Natural killer cell (primary cell): ENCODE measurements around the gene CCDC12. TPM values are rescaled to one million over a fixed set of nuclear protein-coding genes. Genes with fewer than 3 reads are reported as not detected.
A peak's percentile ranks its signal among the peaks of the same experiment; 100 is the strongest.

ENCODE experiments used
- ATAC-seq, 3 donors: fragments of 150-1000 bp in 2 of 3; fragments of 200-7000 bp in 1 of 3; cut with Tn5 transposase; 1 replicate in 1 of 3; 2 replicates in 2 of 3; pipeline ENCODE4 v1.10.0; 2021; ENCODE audit warnings: mild to moderate bottlenecking in 2 of 3, moderate library complexity in 2 of 3
- DNase-seq, 2 donors: peaks; one replicate each; pipeline versions ENCODE4 v3.0.0 to v3.0.0-alpha.2; 2013 to 2021; ENCODE audit warnings: mixed read lengths in 1 of 2
- H3K27ac ChIP-seq: one replicate; pipeline ENCODE4 v1.5.1; 2013; ENCODE audit warnings: mild to moderate bottlenecking, low read length
- H3K27me3 ChIP-seq: one replicate; pipeline ENCODE4 v1.6.1; 2013; ENCODE audit warnings: low read length; ENCODE audit not compliant: control insufficient read depth, insufficient read depth
- H3K36me3 ChIP-seq: one replicate; pipeline ENCODE4 v1.6.1; 2013; ENCODE audit warnings: low read length; ENCODE audit not compliant: control insufficient read depth, insufficient read depth
- H3K4me1 ChIP-seq: one replicate; pipeline ENCODE4 v1.6.1; 2013; ENCODE audit warnings: low read length; ENCODE audit not compliant: control insufficient read depth, insufficient read depth
- H3K4me3 ChIP-seq: one replicate; pipeline ENCODE4 v1.5.1; 2013; ENCODE audit warnings: low read length
- H3K9me3 ChIP-seq: one replicate; pipeline ENCODE4 v1.6.1; 2013; ENCODE audit warnings: low read length; ENCODE audit not compliant: control insufficient read depth, insufficient read depth
- H3K27ac Mint-ChIP-seq, 2 donors: one replicate each; pipeline ENCODE4 v1.8.0; 2022; ENCODE audit warnings: mild to moderate bottlenecking in 2 of 2, mixed read lengths in 2 of 2, moderate library complexity in 1 of 2
- H3K27me3 Mint-ChIP-seq, 2 donors: one replicate each; pipeline ENCODE4 v1.8.0; 2022; ENCODE audit warnings: low read depth in 2 of 2, mixed read lengths in 2 of 2
- H3K36me3 Mint-ChIP-seq: one replicate; pipeline ENCODE4 v1.8.0; 2022; ENCODE audit warnings: mixed read lengths
- H3K4me1 Mint-ChIP-seq, 2 donors: one replicate each; pipeline ENCODE4 v1.8.0; 2022; ENCODE audit warnings: mixed read lengths in 2 of 2
- H3K4me3 Mint-ChIP-seq: one replicate; pipeline ENCODE4 v1.8.0; 2022; ENCODE audit warnings: mild to moderate bottlenecking, moderate library complexity, mixed read lengths
- H3K9me3 Mint-ChIP-seq, 2 donors: one replicate each; pipeline ENCODE4 v1.8.0; 2022; ENCODE audit warnings: mixed read lengths in 2 of 2
- WGBS: methylation state at CpG from one replicate; pipeline ENCODE4 v1.1.7; 2013; ENCODE audit warnings: missing lambda C conversion rate; ENCODE audit not compliant: insufficient coverage; 5-methylcytosine and 5-hydroxymethylcytosine counted together
- intact Hi-C: fragments of 100-400 bp; cut with micrococcal nuclease; formaldehyde crosslinking; loops from one replicate; pipeline ENCODE4 v1.14.2; 2022
- total RNA-seq, 4 donors: library from RNA; stranded (reverse); fragments of 120-200 nt in 1 of 4; gene quantifications; one replicate each; pipeline versions ENCODE4 v1.2.3 to v1.2.4, GENCODE V29; 2013 to 2022
- TF ChIP-seq, protein P1 (sequence below): fragments of 200-600 bp; IDR thresholded peaks from one replicate; pipeline ENCODE4 v1.8.0; 2022; ENCODE audit warnings: antibody characterized with exemption

The CCDC12 gene
- total RNA-seq, 3 donors from 2014 or later (not counting 1 experiment from before 2014, with no cell fraction given) = 104 to 114 (median 111) TPM

DNA sequence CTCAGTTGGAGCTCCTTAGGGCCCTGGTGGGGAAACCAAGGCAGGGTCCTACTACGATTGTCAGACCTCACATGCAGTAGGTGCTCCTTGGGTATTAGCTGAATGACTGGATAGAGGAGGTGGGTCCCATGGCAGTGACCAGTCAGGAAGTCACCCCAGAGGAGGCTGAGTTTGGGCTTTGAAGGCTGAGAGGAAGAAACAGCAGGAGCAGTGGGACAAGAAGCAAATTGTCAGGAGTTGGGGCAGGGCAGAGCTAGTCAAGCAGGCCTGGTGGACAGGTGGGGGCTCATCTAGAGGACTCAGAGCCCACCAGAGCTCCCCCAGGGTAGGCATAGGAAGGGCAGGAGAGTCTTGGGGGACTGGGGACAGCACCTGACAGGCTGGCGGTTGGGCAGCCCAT is 6.0 kb upstream of the CCDC12 start:
- DNase-seq (no peak), ATAC-seq (no peak)
- TF ChIP-seq, protein P1, sequence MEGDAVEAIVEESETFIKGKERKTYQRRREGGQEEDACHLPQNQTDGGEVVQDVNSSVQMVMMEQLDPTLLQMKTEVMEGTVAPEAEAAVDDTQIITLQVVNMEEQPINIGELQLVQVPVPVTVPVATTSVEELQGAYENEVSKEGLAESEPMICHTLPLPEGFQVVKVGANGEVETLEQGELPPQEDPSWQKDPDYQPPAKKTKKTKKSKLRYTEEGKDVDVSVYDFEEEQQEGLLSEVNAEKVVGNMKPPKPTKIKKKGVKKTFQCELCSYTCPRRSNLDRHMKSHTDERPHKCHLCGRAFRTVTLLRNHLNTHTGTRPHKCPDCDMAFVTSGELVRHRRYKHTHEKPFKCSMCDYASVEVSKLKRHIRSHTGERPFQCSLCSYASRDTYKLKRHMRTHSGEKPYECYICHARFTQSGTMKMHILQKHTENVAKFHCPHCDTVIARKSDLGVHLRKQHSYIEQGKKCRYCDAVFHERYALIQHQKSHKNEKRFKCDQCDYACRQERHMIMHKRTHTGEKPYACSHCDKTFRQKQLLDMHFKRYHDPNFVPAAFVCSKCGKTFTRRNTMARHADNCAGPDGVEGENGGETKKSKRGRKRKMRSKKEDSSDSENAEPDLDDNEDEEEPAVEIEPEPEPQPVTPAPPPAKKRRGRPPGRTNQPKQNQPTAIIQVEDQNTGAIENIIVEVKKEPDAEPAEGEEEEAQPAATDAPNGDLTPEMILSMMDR = no peak
- Histone ChIP-seq H3K36me3 (peaks cover 10% of the 10 kb centered on the region), H3K4me1 (peaks cover 94% of the 10 kb centered on the region), H3K27me3 (no peaks in the 10 kb centered on the region), H3K4me3 (no peak overlapping the region), H3K27ac (peak overlapping the region; percentile 31), H3K9me3 (no peaks in the 10 kb centered on the region)
- Mint-ChIP-seq H3K27me3 (no peaks in the 10 kb centered on the region), H3K9me3 (no peaks in the 10 kb centered on the region), H3K4me3 (peak overlapping the region; percentile 76), H3K27ac (peak overlapping the region; percentile 83 to 84), H3K4me1 (peaks cover 51 to 74% of the 10 kb centered on the region in 2 donors), H3K36me3 (no peaks in the 10 kb centered on the region)
- intact Hi-C loops = no loop called here
- WGBS = 80% methylated on average over 2 of the region's 2 CpGs

DNA sequence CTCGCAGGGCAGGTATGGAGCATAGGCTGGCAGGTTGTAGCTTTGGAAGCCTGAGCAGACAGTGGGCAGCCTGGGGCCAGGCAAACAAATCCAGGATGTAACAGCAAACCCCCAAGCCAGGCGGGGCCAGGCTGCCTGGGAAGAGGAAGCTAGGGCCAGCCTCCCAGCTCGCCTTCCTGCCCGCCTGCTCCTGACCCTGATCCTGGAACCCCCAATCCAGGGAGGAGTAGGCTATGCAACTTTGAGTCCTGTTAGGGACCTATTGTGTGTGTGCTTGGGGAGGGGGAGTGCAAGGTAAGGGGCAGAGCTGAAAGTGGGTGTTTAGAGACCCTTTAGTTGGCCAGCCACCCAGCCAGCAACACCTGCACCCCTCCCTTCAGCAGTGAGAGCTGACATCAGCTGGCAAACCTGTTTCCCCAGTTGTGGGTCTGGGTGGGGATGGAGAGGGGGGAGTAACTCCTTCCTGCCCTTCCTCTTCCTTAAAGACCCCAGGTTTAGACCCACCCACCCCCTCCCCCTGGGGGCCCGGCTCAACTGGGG is 5.5 kb upstream of the CCDC12 start:
- H3K36me3 Mint-ChIP-seq = no peaks in the 10 kb centered on the region
- intact Hi-C loops = no loop called here
- ATAC-seq (no peak), DNase-seq (no peak)
- no peaks in the 10 kb centered on the region for H3K27me3 Mint-ChIP-seq
- Histone ChIP-seq H3K36me3 (peaks cover 10% of the 10 kb centered on the region), H3K4me3 (peak overlapping the region; percentile 72), H3K27ac (peak overlapping the region; percentile 31), H3K27me3 (no peaks in the 10 kb centered on the region), H3K4me1 (peaks cover 94% of the 10 kb centered on the region), H3K9me3 (no peaks in the 10 kb centered on the region)
- WGBS = 32% methylated on average over 4 of the region's 5 CpGs
- TF ChIP-seq, protein P1 = no peak
- H3K9me3 Mint-ChIP-seq = no peaks in the 10 kb centered on the region
- peak overlapping the region; percentile 83 to 94 for H3K27ac Mint-ChIP-seq
- H3K4me1 Mint-ChIP-seq = peaks cover 52 to 73% of the 10 kb centered on the region in 2 donors
- peak overlapping the region; percentile 81 for H3K4me3 Mint-ChIP-seq

DNA sequence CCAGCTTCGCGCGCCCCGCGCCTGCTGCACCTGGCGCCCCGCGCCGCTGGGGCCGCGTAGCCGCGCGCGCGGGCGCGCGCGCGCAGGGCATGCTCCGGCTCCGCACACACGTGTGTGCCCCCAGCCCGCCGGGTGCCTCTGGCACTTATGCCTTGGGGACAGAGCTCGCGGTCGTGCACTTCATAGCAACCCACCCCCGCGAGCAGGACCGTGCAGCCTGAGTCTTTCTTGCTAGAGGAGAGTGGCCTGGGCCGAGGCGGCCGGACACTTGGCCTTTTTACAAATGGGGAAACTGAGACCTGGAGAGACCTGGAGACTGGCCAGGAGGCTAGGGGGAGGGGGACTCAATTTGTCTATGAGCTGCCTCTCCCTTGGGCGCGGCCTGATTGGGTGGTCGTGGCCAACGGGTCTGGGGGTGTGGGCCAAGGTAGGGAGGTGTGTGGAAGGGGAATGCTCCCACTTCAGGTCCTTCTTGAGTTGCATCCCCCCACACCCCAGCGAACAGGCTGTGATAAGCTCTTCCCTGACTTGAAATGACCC is 3.5 kb upstream of the CCDC12 start:
- Histone ChIP-seq H3K27me3 (no peaks in the 10 kb centered on the region), H3K36me3 (peaks cover 2% of the 10 kb centered on the region), H3K9me3 (no peaks in the 10 kb centered on the region), H3K4me3 (peak overlapping the region; percentile 72), H3K4me1 (peaks cover 88% of the 10 kb centered on the region), H3K27ac (peak overlapping the region; percentile 57)
- under 1% methylated on average over 38 of the region's 40 CpGs for WGBS
- no peaks in the 10 kb centered on the region for H3K27me3 Mint-ChIP-seq
- DNase-seq = peak in 1 of 2 donors; percentile 30
- H3K36me3 Mint-ChIP-seq = no peaks in the 10 kb centered on the region
- intact Hi-C loops = loop anchor here (1.0 to 5.0 kb wide), 5 partner anchors 7 to 185 kb away; partner anchors contain the start of gene SETD2
- peak overlapping the region; percentile 88 for H3K4me3 Mint-ChIP-seq
- H3K27ac Mint-ChIP-seq = peak overlapping the region; percentile 94
- peaks cover 45 to 65% of the 10 kb centered on the region in 2 donors for H3K4me1 Mint-ChIP-seq
- TF ChIP-seq, protein P1 = no peak
- no peaks in the 10 kb centered on the region for H3K9me3 Mint-ChIP-seq
- peak; percentile 1 to 8 (median 3) for ATAC-seq
